ENCODE results near the gene TRDN.

DNA sequence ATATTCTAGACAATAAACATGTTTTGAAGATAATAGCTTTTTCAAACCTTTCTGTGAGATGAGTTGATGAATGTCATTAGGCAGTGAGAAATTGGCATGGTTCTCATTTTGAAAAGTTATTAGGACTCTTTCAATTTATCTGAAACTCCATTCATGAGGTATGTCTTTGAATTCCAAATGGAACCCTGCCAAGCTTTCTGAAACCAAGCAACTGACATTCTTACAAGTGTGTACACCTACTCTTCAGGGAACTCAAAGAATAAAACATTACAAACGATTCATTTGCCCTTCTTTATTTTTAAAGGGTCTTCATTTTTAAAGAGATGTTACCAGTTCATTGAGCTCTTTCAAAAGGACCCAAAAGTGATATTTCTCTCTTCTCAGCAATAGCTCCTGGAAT lies 2.1 kb upstream of the TRDN start:
- TF ChIP-seq CTCF (IDR thresholded peaks at IDR 0.05) (no peak), POLR2A (IDR thresholded peaks at IDR 0.05) (no peak)

Data from ovary (tissue), 3 donors.